Activated naive CD8-positive, alpha-beta T cell treated with anti-CD3 and anti-CD28 coated beads, Interleukin-2, amount 50 U/mL, for 16 hours (primary cell): Measurements from ENCODE around the gene DDX41.

Source experiments
- DNase-seq: peaks from one replicate; pipeline ENCODE4 v3.0.0-alpha.2; 2020; ENCODE audit warnings: low read depth, low spot score

The DDX41 gene

GRCh38 chr5:177468685-177469628 is 47.8 kb downstream of the DDX41 start:
- no peak for DNase-seq

DNA sequence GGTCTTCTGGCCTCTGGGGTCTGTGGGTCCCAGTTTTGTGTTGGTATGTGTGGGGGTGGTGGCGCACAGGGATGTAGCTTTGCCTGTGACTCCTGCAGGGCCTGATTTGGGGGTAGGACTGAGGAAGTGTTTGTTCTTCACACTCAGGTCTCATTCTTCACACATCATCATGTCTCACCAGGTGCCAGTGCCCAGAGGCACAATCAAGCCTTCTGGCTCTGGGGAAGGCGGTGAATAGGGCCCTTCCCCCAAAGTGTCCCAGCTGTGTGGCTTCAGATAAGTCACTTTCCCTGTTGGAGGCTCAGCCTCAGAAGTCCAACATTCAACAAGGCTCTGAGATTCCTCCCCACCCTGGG is 48.5 kb downstream of the DDX41 start:
- DNase-seq = no peak

GRCh38 chr5:177467436-177467835 is 49.3 kb downstream of the DDX41 start:
- no peak for DNase-seq

GRCh38 chr5:177466861-177467260 is 49.9 kb downstream of the DDX41 start:
- no peak for DNase-seq

DNA sequence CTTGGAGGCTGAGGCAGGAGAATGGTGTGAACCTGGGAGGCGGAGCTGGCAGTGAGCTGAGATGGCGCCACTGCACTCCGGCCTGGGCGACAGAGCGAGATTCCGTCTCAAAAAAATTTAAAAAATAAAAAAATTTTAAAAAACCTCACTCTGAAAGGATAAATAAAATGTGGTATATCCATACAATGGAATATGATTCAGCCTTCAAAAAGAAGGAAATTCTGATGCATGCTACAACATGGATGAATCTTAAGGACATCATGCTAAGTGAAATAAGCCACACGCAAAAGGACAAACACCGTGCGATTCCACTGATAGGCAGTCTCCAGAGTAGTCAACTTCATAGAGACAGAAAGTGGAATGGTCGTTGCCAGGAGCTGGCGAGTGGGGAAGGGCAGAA is 51.7 kb downstream of the DDX41 start:
- no peak for DNase-seq

DNA sequence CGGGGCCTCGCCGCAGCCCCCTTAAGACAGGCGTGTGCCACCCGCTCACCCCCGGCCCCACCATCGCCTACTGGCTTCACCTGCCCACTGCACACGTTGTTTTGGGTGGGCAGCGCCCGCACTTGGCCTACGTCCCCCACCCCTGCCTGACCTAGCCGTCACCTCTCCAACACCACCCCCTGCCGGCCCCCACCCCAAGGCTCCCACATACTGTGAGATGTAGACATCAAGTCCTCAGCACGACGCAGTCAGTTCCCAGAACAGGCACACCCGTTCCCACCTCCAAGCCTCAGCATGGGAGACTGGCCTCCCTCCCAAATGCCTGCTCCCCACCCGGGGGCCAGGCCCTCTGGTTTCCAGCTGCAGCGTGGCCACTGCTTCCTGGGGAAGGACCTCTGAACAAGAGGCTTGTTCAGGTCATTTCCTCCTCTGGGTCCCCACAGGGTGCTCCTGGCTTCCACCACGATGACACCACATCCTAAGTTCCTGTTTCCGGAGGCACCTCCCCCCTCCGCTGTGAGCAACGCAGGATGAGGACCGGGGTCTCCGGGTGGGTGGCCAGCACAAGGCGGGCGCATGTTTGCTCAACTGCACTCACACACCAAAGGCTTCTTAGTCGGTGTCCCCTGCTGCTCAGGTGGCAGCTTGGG is 54.6 kb downstream of the DDX41 start:
- DNase-seq = no peak
